Hepatocyte (in vitro differentiated cells): ENCODE results near the gene PTPRC.

Experiments used
- CTCF ChIP-seq: fragments of 200-600 bp; sonication (generic); IDR thresholded peaks from 2 replicates; pipeline ENCODE4 v1.5.1; 2016; ENCODE audit warnings: antibody characterized with exemption, mild to moderate bottlenecking; ENCODE audit not compliant: poor library complexity
- EZH2 ChIP-seq: fragments of 200-600 bp; sonication (generic); IDR thresholded peaks from 2 replicates; pipeline ENCODE4 v1.6.1; 2016; ENCODE audit warnings: antibody characterized with exemption, mild to moderate bottlenecking, borderline replicate concordance

GRCh38 chr1:198639671-198640143 is 867 bp downstream of the PTPRC start:
- TF ChIP-seq EZH2 (no peak), CTCF (no peak)
